Measurements from ENCODE around the gene GPS1. TPM values are rescaled to one million over a fixed set of nuclear protein-coding genes. Genes with fewer than 3 reads are reported as not detected.

GPS1 gene
- total RNA-seq (10 to 100 TPM; 85.1 to 89.0 TPM), polyA plus RNA-seq (100 to 1,000 TPM; 139 to 148 TPM)

DNA sequence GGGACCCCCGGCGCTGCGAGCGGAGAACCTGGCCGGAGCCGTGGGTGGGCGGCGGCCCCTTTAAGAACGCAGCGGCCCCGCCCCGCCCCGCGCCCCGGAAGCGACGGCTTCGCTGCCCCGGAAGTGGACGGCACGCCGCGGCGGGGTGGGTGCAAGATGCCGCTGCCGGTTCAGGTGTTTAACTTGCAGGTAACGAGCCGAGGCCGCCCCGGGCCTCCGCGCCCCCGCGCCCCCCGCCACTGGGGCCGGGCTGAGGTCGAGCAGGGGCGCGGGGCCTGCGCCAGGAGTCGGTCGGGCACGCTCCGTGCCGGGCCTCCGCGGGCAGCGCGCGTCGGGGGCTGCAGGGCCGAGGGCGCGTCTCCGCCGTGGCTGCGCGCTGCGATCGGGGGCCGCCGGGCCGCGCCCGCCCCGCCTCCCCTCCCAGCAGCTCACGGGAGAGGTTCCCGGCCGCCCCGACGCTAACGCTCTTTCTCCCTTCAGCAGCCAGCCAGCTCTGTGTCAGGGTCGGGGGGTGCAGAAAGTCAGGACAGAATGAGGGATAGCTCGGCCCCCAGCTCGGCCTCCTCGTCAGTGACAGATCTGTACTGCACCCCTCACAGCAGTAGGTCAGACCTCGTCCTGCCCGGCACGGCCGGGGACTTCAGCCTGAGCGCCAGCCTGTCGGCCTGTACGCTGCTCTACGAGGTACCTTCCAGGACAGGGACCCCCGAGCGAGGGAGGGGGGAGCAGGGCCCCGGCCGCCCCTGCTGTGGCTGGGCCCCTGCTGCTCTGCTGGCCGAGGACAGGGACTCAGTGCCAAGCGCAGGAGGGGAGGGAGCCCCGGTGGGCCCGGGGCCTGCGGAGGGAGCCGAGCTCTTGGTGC is at the start of gene GPS1, which contains the start of gene RFNG:
Gene GPS1 (plus strand): TSS at position 123 of the 862 bp plus-strand sequence. CDS start 34 bp downstream, at position 157.
Gene RFNG (minus strand): TSS at position 36 of the 862 bp plus-strand sequence. CDS start 45 bp downstream, outside the sequence.
- H3K9me3 ChIP-seq (ENCODE audit: control insufficient read depth in 1 of 2, low read length in 2 of 2), result no peaks in the 10 kb centered on the region
- H3K27ac ChIP-seq (ENCODE audit: low read depth, low read length), result peak within 1 kb of the TSS; percentile 55
- peak within 1 kb of the TSS; percentile 29 to 69 for H3K4me3 ChIP-seq (ENCODE audit: low read length in 2 of 2)
- ChIA-PET CTCF (ENCODE audit: partially characterized antibody) (interaction anchor here (1.9 kb wide), 1 partner anchor 14 kb away, joined by 8 read pairs; the partner anchor contains the start of gene DCXR), POLR2A (ENCODE audit: partially characterized antibody) (interaction anchor here (0.8 to 5.3 kb wide), 12 partner anchors 14 to 240 kb away, joined by 3 to 27 read pairs (median 5); partner anchors contain the start of genes CENPX, DCXR, DUS1L and FASN)
- intact Hi-C loops (cut with micrococcal nuclease), result loop anchor here (1.0 to 5.0 kb wide), 3 partner anchors 13 to 45 kb away; partner anchors contain the start of genes DCXR, DUS1L and FASN
- peaks cover 29% of the 10 kb centered on the region for H3K36me3 ChIP-seq (ENCODE audit: insufficient read depth, low read length)
- peak; percentile 77 to 79 (median 78) for DNase-seq
- H3K4me1 ChIP-seq (ENCODE audit: insufficient read depth, low read length), result peaks cover 31% of the 10 kb centered on the region
- peaks cover 3 to 22% (median 11%) of the 10 kb centered on the region in 4 donors for H3K4me1 Mint-ChIP-seq
- no peaks in the 10 kb centered on the region for H3K27me3 Mint-ChIP-seq
- H3K4me3 Mint-ChIP-seq, result peak within 1 kb of the TSS; percentile 79 to 91 (median 84)
- peak within 1 kb of the TSS; percentile 38 to 91 (median 87) for H3K27ac Mint-ChIP-seq
- no peaks in the 10 kb centered on the region for H3K27me3 ChIP-seq (ENCODE audit: insufficient read depth, low read length)
- peaks cover 3 to 25% of the 10 kb centered on the region in 2 donors for H3K36me3 Mint-ChIP-seq
- H3K9me3 Mint-ChIP-seq, result peaks cover 0 to 2% (median 0%) of the 10 kb centered on the region in 8 donors

DNA sequence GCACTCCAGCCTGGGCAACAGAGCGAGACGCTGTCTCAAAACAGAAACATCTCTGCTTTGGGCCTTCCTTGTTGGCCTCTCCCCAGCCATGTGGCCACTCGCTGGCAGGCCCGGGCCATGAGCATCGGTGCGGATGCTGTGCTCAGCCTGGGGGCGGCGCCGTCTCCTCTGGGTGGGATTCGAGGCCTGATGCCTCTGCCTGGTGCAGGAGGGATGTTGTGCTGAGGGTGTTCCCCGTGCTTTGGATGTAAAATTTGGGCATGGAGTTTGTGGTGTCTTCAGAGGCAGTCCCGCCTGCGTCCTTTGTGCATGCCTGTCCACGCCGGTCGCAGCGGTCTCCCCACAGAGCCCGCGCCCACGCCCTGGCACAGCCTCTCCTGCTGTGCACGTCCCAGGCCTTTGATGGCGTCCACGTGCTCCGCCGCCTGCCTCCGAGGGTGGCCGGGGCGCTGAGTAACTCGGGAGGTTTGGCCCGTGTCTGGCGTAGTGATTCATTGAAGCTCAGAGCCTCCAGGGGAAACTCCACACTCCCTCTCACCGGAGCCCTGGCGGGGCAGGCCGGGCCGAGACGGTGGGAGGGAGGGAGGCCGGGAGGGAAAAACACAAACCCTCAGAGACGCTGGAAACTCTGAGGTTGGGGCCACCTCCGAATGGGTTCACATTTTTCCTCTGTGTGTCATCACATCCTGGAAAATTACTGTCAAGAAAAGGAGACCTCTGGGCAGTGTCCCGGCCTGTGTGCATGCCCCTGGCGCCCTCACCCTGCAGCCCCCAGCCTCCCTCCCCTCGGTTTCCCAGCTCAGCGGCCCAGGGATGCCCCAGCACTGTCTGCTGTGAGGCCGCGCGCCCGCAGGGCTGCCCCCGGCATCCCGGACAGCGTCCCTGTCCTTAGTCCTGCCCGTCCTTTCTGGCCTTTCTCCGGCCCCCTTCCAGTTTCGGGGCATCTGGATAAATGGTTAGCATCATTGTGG is 48.0 kb upstream of the GPS1 start:
- intact Hi-C loops (cut with micrococcal nuclease), result no loop called here
- H3K4me3 ChIP-seq (ENCODE audit: low read length in 2 of 2), result no peak overlapping the region
- H3K27me3 ChIP-seq (ENCODE audit: insufficient read depth, low read length), result no peaks in the 10 kb centered on the region
- ChIA-PET CTCF (ENCODE audit: partially characterized antibody) (interaction anchor here (1.2 kb wide), 1 partner anchor 14 kb away, joined by 3 read pairs; no protein-coding TSS in a partner anchor), POLR2A (ENCODE audit: partially characterized antibody) (interaction anchor here (1.0 kb wide), 1 partner anchor 27 kb away, joined by 3 read pairs; no protein-coding TSS in a partner anchor)
- H3K27ac Mint-ChIP-seq, result no peak overlapping the region
- H3K27ac ChIP-seq (ENCODE audit: low read depth, low read length), result no peak overlapping the region
- no peak for DNase-seq
- no peaks in the 10 kb centered on the region for H3K36me3 ChIP-seq (ENCODE audit: insufficient read depth, low read length)
- H3K9me3 ChIP-seq (ENCODE audit: control insufficient read depth in 1 of 2, low read length in 2 of 2), result no peaks in the 10 kb centered on the region
- no peaks in the 10 kb centered on the region for H3K4me1 ChIP-seq (ENCODE audit: insufficient read depth, low read length)
- H3K9me3 Mint-ChIP-seq, result no peaks in the 10 kb centered on the region
- H3K27me3 Mint-ChIP-seq, result no peaks in the 10 kb centered on the region
- no peak overlapping the region for H3K4me3 Mint-ChIP-seq
- peaks cover 0 to 1% (median 0%) of the 10 kb centered on the region in 4 donors for H3K4me1 Mint-ChIP-seq
- no peaks in the 10 kb centered on the region for H3K36me3 Mint-ChIP-seq

DNA sequence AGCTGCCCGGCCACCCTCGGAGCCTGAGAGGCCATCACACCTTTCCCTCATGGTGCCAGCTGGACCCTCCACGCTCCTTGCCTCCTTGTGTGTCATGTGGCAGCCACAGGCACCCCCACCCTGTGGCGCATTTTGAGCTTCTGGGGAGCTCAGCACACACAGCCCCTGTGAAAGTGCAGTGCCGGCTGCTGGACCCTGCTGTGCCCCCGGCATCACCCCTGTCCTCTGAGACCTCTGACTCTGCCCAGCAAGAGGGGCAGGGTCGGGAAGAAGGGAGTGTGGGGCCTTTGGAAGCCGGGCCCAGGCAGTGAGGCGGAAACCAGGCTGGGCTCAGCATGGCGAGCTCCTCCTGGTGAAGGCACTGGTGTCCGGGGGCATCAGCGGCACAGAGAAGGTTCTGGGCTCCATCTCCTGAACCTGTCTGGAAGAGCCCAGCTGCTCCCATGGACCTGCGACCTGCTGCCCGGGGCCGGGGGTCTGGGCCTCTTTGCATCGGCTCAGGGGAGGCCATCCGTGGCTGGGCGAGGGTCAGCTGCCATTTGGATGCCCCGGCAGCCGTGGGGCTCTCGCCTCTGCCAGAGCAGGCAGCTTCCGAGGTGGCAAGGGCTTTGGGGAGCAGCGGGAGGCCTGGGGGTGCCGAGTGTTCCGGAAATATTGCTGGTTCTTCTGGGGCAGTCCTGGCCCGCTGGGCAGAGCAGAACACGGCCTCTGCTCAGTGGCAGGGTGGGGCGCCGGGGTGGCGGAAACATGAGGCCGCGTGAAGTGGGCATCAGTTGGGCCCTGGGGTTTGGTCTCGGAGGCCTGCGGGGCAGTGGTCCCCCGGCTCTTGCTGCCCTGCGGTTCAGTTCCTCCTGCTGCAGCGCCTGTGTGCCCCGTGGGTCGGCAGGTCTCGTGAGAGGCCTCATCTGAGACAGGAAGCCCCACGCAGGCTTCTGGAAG is 46.9 kb upstream of the GPS1 start:
- Mint-ChIP-seq H3K27me3 (no peaks in the 10 kb centered on the region), H3K27ac (no peak overlapping the region), H3K4me3 (no peak overlapping the region), H3K36me3 (no peaks in the 10 kb centered on the region), H3K9me3 (no peaks in the 10 kb centered on the region), H3K4me1 (peaks cover 0 to 1% (median 0%) of the 10 kb centered on the region in 4 donors)
- H3K4me3 ChIP-seq (ENCODE audit: low read length in 2 of 2), result no peak overlapping the region
- H3K4me1 ChIP-seq (ENCODE audit: insufficient read depth, low read length), result no peaks in the 10 kb centered on the region
- H3K36me3 ChIP-seq (ENCODE audit: insufficient read depth, low read length), result no peaks in the 10 kb centered on the region
- ChIA-PET POLR2A (ENCODE audit: partially characterized antibody) (no interaction called here), CTCF (ENCODE audit: partially characterized antibody) (no interaction called here)
- H3K27me3 ChIP-seq (ENCODE audit: insufficient read depth, low read length), result no peaks in the 10 kb centered on the region
- H3K9me3 ChIP-seq (ENCODE audit: control insufficient read depth in 1 of 2, low read length in 2 of 2), result no peaks in the 10 kb centered on the region
- no peak overlapping the region for H3K27ac ChIP-seq (ENCODE audit: low read depth, low read length)
- intact Hi-C loops (cut with micrococcal nuclease), result no loop called here
- no peak for DNase-seq

DNA sequence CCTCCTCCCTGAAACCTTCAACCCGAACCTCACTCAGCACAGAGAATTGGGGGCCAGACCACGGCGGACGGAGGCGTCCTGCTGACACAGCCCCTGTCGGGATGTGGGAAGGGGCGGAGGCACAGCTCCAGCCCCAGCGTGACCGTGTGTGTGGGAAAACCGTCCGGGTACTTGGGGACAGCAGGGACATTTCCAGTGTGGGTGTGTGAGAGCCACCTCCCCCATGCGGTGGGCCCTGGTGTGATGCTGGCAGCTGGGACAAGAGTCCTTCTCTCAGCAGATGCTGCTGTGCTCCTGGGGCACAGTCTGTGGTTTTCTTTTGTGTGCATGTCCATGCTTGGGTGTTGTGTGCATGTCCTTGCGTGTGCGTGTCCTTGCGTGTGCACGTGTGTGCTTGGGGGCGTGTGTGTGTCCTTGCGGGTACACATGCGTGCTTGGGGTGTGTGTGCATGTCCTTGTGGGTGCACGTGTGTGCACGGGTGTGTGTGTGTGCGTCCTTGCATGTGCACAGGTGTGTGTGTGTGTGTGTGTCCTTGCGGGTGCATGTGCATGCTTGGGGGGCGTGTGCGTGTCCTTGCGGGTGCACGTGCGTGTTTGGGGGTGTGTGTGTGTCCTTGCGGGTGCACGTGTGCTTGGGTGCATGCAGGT is 45.9 kb upstream of the GPS1 start:
- H3K27me3 Mint-ChIP-seq, result no peaks in the 10 kb centered on the region
- H3K36me3 Mint-ChIP-seq, result no peaks in the 10 kb centered on the region
- ChIA-PET POLR2A (ENCODE audit: partially characterized antibody) (no interaction called here), CTCF (ENCODE audit: partially characterized antibody) (no interaction called here)
- no peaks in the 10 kb centered on the region for H3K9me3 Mint-ChIP-seq
- H3K27ac Mint-ChIP-seq, result peak overlapping the region in 1 of 7 donors; percentile 48
- H3K4me1 ChIP-seq (ENCODE audit: insufficient read depth, low read length), result no peaks in the 10 kb centered on the region
- no peak overlapping the region for H3K27ac ChIP-seq (ENCODE audit: low read depth, low read length)
- no peak for DNase-seq
- no peaks in the 10 kb centered on the region for H3K9me3 ChIP-seq (ENCODE audit: control insufficient read depth in 1 of 2, low read length in 2 of 2)
- H3K4me3 ChIP-seq (ENCODE audit: low read length in 2 of 2), result no peak overlapping the region
- H3K27me3 ChIP-seq (ENCODE audit: insufficient read depth, low read length), result no peaks in the 10 kb centered on the region
- no peak overlapping the region for H3K4me3 Mint-ChIP-seq
- intact Hi-C loops (cut with micrococcal nuclease), result no loop called here
- H3K4me1 Mint-ChIP-seq, result peaks cover 0 to 1% (median 0%) of the 10 kb centered on the region in 4 donors
- no peaks in the 10 kb centered on the region for H3K36me3 ChIP-seq (ENCODE audit: insufficient read depth, low read length)

DNA sequence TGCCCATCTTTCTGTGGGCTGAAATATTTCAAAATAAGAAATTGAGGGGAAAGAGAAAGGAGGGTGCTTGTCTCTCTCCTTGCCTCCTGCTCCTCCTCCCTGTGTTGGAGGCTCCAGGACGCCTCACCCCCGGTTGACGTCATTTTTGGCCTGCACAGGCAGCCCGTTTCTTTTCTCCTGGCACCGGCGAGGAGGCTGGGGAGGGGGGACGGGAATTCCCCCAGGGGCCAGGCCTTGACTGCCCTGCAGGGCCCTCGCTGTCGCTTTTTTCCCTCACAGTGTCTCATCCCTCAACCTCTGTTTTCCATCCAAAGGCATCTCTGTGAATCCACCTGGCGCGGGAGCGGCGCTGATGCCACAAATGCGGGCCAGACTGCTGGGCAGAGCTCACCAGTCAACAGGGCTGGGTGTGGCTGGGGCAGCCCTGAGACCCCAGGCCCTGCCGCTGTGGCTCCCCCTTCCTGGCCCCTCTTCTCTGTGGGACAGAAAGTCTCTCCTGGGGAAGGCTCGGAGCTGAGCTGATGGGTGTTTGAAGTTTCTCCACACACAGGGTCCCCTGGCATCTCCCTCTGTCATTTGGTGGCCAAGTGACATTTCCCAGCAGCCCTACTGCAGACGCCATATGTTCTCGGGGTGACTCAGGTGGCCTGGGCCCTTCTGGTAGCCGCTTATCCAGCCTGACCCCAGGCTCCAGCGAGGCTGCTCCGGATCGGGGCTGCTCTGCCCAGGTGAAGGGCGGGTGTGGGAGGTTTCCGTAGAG is 45.0 kb upstream of the GPS1 start:
- no peaks in the 10 kb centered on the region for H3K27me3 Mint-ChIP-seq
- DNase-seq, result no peak
- peaks cover 0 to 1% (median 0%) of the 10 kb centered on the region in 4 donors for H3K4me1 Mint-ChIP-seq
- Histone ChIP-seq H3K27ac (ENCODE audit: low read depth, low read length) (no peak overlapping the region), H3K4me3 (ENCODE audit: low read length in 2 of 2) (no peak overlapping the region), H3K27me3 (ENCODE audit: insufficient read depth, low read length) (no peaks in the 10 kb centered on the region), H3K4me1 (ENCODE audit: insufficient read depth, low read length) (no peaks in the 10 kb centered on the region), H3K36me3 (ENCODE audit: insufficient read depth, low read length) (no peaks in the 10 kb centered on the region), H3K9me3 (ENCODE audit: control insufficient read depth in 1 of 2, low read length in 2 of 2) (no peaks in the 10 kb centered on the region)
- H3K27ac Mint-ChIP-seq, result peak overlapping the region in 1 of 7 donors; percentile 48
- intact Hi-C loops (cut with micrococcal nuclease), result no loop called here
- ChIA-PET CTCF (ENCODE audit: partially characterized antibody) (no interaction called here), POLR2A (ENCODE audit: partially characterized antibody) (no interaction called here)
- H3K4me3 Mint-ChIP-seq, result no peak overlapping the region
- no peaks in the 10 kb centered on the region for H3K36me3 Mint-ChIP-seq
- H3K9me3 Mint-ChIP-seq, result no peaks in the 10 kb centered on the region

DNA sequence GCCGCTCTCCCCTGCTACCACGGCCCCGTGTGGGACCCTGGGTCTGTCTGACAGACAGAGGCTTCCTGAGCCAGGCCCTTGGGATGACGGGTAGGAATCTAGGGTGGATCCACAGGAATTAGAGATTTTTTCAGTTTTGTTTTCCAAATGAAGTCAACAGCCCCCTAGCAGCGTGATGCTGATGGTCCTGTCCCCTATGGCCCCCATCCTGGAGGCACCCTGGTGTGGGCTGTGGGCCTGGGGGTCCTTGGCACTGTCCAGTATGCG is 44.5 kb upstream of the GPS1 start:
- H3K4me1 Mint-ChIP-seq, result peaks cover 0 to 1% (median 0%) of the 10 kb centered on the region in 4 donors
- H3K9me3 ChIP-seq (ENCODE audit: control insufficient read depth in 1 of 2, low read length in 2 of 2), result no peaks in the 10 kb centered on the region
- no peak overlapping the region for H3K27ac ChIP-seq (ENCODE audit: low read depth, low read length)
- H3K9me3 Mint-ChIP-seq, result no peaks in the 10 kb centered on the region
- POLR2A ChIA-PET (ENCODE audit: partially characterized antibody), result no interaction called here
- H3K36me3 Mint-ChIP-seq, result no peaks in the 10 kb centered on the region
- no peak overlapping the region for H3K4me3 ChIP-seq (ENCODE audit: low read length in 2 of 2)
- CTCF ChIA-PET (ENCODE audit: partially characterized antibody), result no interaction called here
- intact Hi-C loops (cut with micrococcal nuclease), result no loop called here
- no peak overlapping the region for H3K4me3 Mint-ChIP-seq
- H3K27me3 ChIP-seq (ENCODE audit: insufficient read depth, low read length), result no peaks in the 10 kb centered on the region
- H3K36me3 ChIP-seq (ENCODE audit: insufficient read depth, low read length), result no peaks in the 10 kb centered on the region
- H3K27me3 Mint-ChIP-seq, result no peaks in the 10 kb centered on the region
- no peak overlapping the region for H3K27ac Mint-ChIP-seq
- H3K4me1 ChIP-seq (ENCODE audit: insufficient read depth, low read length), result no peaks in the 10 kb centered on the region
- DNase-seq, result no peak

Data from CD4-positive, alpha-beta memory T cell (primary cell).